Sigmoid colon (tissue), 4 donors: ENCODE measurements around the gene GUCA2A.

Experiments used
- CTCF ChIP-seq, 4 experiments: fragments of 450-650 bp in 3 of 4; fragments of 200-600 bp in 1 of 4; IDR thresholded peaks; one replicate each; pipeline ENCODE4 v1.5.1; 2016 to 2019; ENCODE audit warnings: antibody characterized with exemption in 4 of 4, mild to moderate bottlenecking in 3 of 4, moderate library complexity in 2 of 4
- EP300 ChIP-seq, 4 donors: sonication (generic); formaldehyde crosslinking; IDR thresholded peaks; one replicate each; pipeline ENCODE4 v1.6.1; 2017; ENCODE audit warnings: antibody characterized with exemption in 4 of 4
- POLR2A ChIP-seq, 2 donors: fragments of 450-650 bp; IDR thresholded peaks; one replicate each; pipeline ENCODE4 v1.6.1; 2016; ENCODE audit warnings: antibody characterized with exemption in 2 of 2, mild to moderate bottlenecking in 2 of 2, moderate library complexity in 2 of 2
- POLR2AphosphoS5 ChIP-seq, 4 donors: sonication (generic); formaldehyde crosslinking; IDR thresholded peaks; one replicate each; pipeline ENCODE4 v1.6.1; 2017; ENCODE audit warnings: antibody characterized with exemption in 4 of 4

GRCh38 chr1:42138586-42138985 lies 26.0 kb downstream of the GUCA2A start:
- TF ChIP-seq POLR2A (IDR thresholded peaks at IDR 0.05) (no peak), EP300 (IDR thresholded peaks at IDR 0.05) (no peak), CTCF (IDR thresholded peaks at IDR 0.05) (no peak), POLR2AphosphoS5 (IDR thresholded peaks at IDR 0.05) (no peak)
